ENCODE data around the gene SLC6A6.

SLC6A6 gene

DNA sequence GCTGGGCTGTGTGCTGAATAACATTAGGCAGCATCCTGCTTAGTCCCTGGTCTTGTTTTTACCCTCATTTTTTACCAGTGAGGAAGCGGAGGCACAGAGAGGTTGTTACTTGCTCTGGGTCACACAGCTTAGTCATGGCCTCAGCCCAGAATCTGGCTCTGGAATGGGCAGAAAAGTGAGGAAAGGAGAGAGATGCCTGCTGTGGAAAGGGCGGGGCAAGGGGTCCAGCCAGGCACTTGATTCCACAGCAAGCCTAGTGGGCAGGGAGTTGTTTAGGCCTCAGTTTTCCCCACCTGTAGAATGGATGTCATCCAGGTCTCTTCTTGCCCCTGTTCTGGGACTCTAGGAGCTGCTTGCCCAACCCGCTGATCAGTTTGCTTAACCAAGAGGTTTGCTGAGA lies 35.9 kb downstream of the SLC6A6 start:
- H3K9ac ChIP-seq, result no peak overlapping the region
- TF ChIP-seq, protein P1, sequence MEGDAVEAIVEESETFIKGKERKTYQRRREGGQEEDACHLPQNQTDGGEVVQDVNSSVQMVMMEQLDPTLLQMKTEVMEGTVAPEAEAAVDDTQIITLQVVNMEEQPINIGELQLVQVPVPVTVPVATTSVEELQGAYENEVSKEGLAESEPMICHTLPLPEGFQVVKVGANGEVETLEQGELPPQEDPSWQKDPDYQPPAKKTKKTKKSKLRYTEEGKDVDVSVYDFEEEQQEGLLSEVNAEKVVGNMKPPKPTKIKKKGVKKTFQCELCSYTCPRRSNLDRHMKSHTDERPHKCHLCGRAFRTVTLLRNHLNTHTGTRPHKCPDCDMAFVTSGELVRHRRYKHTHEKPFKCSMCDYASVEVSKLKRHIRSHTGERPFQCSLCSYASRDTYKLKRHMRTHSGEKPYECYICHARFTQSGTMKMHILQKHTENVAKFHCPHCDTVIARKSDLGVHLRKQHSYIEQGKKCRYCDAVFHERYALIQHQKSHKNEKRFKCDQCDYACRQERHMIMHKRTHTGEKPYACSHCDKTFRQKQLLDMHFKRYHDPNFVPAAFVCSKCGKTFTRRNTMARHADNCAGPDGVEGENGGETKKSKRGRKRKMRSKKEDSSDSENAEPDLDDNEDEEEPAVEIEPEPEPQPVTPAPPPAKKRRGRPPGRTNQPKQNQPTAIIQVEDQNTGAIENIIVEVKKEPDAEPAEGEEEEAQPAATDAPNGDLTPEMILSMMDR (IDR thresholded peaks at IDR 0.05), result no peak
- no peak overlapping the region for H3K27ac ChIP-seq
- no peaks in the 10 kb centered on the region for H3K27me3 ChIP-seq (ENCODE audit: control insufficient read depth, insufficient read depth, low read length)
- no peaks in the 10 kb centered on the region for H3K79me2 ChIP-seq
- H3K4me1 ChIP-seq, result no peaks in the 10 kb centered on the region
- H3K36me3 ChIP-seq (ENCODE audit: control insufficient read depth, insufficient read depth, low read length), result no peaks in the 10 kb centered on the region
- H3K4me2 ChIP-seq (ENCODE audit: low read length), result no peak overlapping the region
- no peaks in the 10 kb centered on the region for H3K9me3 ChIP-seq (ENCODE audit: control insufficient read depth, low read length)
- no peak overlapping the region for H2AFZ ChIP-seq
- no peak overlapping the region for H3K4me3 ChIP-seq (ENCODE audit: low read depth, low read length)

DNA sequence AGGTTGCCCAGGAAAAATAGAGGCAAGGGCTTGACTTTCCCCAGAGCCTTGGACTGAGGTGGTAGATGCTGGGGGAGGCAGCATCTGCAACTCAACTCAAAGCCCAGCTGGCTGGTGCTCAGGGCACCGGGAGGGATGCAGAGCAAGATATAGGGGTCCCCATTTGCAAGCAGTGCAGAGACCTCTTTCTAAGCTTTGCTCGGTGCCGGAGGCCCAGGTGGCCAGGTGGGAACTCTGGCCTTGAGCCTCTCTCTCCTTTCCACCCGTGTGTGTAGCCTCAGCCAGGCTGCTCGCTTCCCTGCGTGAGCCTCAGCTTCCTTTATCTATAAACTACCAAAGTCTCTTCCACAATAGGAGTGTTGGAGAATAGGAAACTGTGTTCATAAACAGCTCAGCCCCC lies 36.5 kb downstream of the SLC6A6 start:
- Histone ChIP-seq H3K9ac (no peak overlapping the region), H3K4me1 (no peaks in the 10 kb centered on the region)

DNA sequence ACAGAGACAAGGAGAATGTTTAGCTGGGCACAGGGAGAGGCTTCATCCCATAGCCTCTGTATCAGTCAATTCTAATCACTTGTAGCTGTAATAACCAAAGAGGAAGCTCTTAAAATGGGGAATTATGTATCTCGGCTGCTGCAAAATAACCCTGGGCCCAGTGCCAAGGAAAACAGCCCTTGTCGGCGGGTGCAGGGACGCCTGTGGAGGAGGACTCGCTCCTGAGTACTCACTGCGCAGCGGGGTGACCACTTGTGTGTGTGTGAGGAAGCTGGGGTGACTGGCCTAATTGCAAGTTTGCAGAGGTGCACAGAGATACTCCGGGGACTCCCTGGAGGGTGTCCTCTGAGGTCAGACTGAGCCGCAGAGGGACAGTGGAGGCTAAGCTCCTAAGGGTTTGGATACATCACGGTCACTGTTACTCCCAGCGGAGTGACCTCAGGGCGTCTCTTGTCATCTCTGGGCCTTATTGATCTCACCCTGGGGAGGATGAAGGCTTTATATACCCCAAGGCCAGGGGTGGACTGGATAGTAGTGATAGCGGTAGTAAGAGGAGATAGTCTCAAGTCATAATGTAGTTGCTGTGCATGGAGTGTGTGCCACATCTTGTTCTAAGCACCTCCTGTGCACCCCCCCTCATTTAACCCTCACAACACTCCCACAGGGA lies 37.2 kb downstream of the SLC6A6 start:
- H3K9ac ChIP-seq, result no peak overlapping the region

More for the DNA sequence above, 36.5 kb downstream of the SLC6A6 start:
- Histone ChIP-seq H3K36me3 (ENCODE audit: control insufficient read depth, insufficient read depth, low read length) (no peaks in the 10 kb centered on the region), H3K4me3 (ENCODE audit: low read depth, low read length) (no peak overlapping the region), H3K27me3 (ENCODE audit: control insufficient read depth, insufficient read depth, low read length) (no peaks in the 10 kb centered on the region), H3K4me2 (ENCODE audit: low read length) (no peak overlapping the region), H3K9me3 (ENCODE audit: control insufficient read depth, low read length) (no peaks in the 10 kb centered on the region), H2AFZ (no peak overlapping the region), H3K27ac (no peak overlapping the region), H3K79me2 (no peaks in the 10 kb centered on the region)
- TF ChIP-seq, protein P1 (IDR thresholded peaks at IDR 0.05), result no peak

DNA sequence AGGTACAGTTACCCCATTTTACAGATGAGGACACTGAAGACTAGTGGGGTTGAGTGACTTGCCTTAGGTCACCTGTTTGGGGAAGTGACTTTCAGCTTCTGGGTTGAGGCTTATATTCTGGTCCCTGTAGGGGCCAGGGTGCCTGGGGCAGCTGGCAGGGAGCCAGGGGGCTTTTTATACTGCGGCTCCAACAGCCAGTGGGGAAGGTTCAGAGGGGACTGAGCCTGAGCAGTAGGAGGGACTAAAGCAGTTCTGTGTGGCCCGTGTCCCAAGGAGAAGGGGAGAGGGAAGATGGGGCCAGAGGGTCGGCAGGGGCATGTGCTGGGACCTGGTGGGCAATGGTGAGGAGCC lies 37.7 kb downstream of the SLC6A6 start:
- TF ChIP-seq, protein P1 (IDR thresholded peaks at IDR 0.05), result no peak
- Histone ChIP-seq H3K9me3 (ENCODE audit: control insufficient read depth, low read length) (no peaks in the 10 kb centered on the region), H3K4me3 (ENCODE audit: low read depth, low read length) (no peak overlapping the region), H3K4me2 (ENCODE audit: low read length) (no peak overlapping the region), H3K4me1 (no peaks in the 10 kb centered on the region), H3K36me3 (ENCODE audit: control insufficient read depth, insufficient read depth, low read length) (no peaks in the 10 kb centered on the region), H3K27ac (no peak overlapping the region), H3K9ac (no peak overlapping the region), H2AFZ (no peak overlapping the region), H3K27me3 (ENCODE audit: control insufficient read depth, insufficient read depth, low read length) (no peaks in the 10 kb centered on the region), H3K79me2 (no peaks in the 10 kb centered on the region)

More for the DNA sequence above, 37.2 kb downstream of the SLC6A6 start:
- Histone ChIP-seq H2AFZ (no peak overlapping the region), H3K27me3 (ENCODE audit: control insufficient read depth, insufficient read depth, low read length) (no peaks in the 10 kb centered on the region), H3K9me3 (ENCODE audit: control insufficient read depth, low read length) (no peaks in the 10 kb centered on the region), H3K79me2 (no peaks in the 10 kb centered on the region), H3K4me3 (ENCODE audit: low read depth, low read length) (no peak overlapping the region), H3K27ac (no peak overlapping the region), H3K4me2 (ENCODE audit: low read length) (no peak overlapping the region), H3K4me1 (no peaks in the 10 kb centered on the region), H3K36me3 (ENCODE audit: control insufficient read depth, insufficient read depth, low read length) (no peaks in the 10 kb centered on the region)
- TF ChIP-seq, protein P1 (IDR thresholded peaks at IDR 0.05), result no peak
